GM21576 (cell line): ENCODE data around the gene FDXR.

Experiments
- ATAC-seq: cut with Tn5 transposase; IDR thresholded peaks from one replicate; pipeline ENCODE4 v1.9.1; 2021; ENCODE audit warnings: mild to moderate bottlenecking, moderate library complexity; ENCODE audit not compliant: unreplicated experiment

FDXR gene

GRCh38 chr17:74839990-74840852, 32.6 kb downstream of the FDXR start:
- no peak for ATAC-seq

- no peak for ATAC-seq
These were observed 34.5 kb downstream of the FDXR start for GRCh38 chr17:74838274-74838673.

- no peak for ATAC-seq
These were observed 35.9 kb downstream of the FDXR start for GRCh38 chr17:74836691-74837467.

- ATAC-seq: no peak
These were observed 36.6 kb downstream of the FDXR start for GRCh38 chr17:74836191-74836590.

GRCh38 chr17:74833501-74834377, 39.1 kb downstream of the FDXR start:
- ATAC-seq: no peak

- no peak for ATAC-seq
These were observed 40.4 kb downstream of the FDXR start for GRCh38 chr17:74832421-74832820.

- no peak for ATAC-seq
These were observed 41.2 kb downstream of the FDXR start for GRCh38 chr17:74831444-74832146.

GRCh38 chr17:74830861-74831260, 41.9 kb downstream of the FDXR start:
- no peak for ATAC-seq

- ATAC-seq: no peak
These were observed 45.0 kb downstream of the FDXR start for GRCh38 chr17:74827800-74828199.

- ATAC-seq: no peak
These were observed 46.7 kb downstream of the FDXR start for GRCh38 chr17:74825952-74826719.

- ATAC-seq: no peak
These were observed 47.7 kb downstream of the FDXR start for GRCh38 chr17:74824961-74825627.

GRCh38 chr17:74822939-74823367, 49.8 kb downstream of the FDXR start:
- no peak for ATAC-seq

- no peak for ATAC-seq
These were observed 50.4 kb downstream of the FDXR start for GRCh38 chr17:74822335-74822938.

GRCh38 chr17:74821655-74822334, 51.0 kb downstream of the FDXR start:
- ATAC-seq: no peak

GRCh38 chr17:74819801-74820436, 52.9 kb downstream of the FDXR start:
- no peak for ATAC-seq

GRCh38 chr17:74818291-74818938, 54.4 kb downstream of the FDXR start:
- no peak for ATAC-seq
